HepG2 (cell line): ENCODE data around the gene ZNF556. TPM values are rescaled to one million over a fixed set of nuclear protein-coding genes. Genes with fewer than 3 reads are reported as not detected.

Source experiments
- ATAC-seq: fragments of 200-7000 bp; cut with Tn5 transposase; 3 replicates; pipeline ENCODE4 v1.9.1; 2020; ENCODE audit warnings: mild to moderate bottlenecking, moderate library complexity
- BruUV-seq: library from RNA; stranded (reverse); fragments of 400-500 nt; replicated peaks from 2 replicates; lab custom pipeline; 2021; lab: Mats Ljungman, UMichigan
- CTCF ChIA-PET: fragments of 300-600 bp; formaldehyde crosslinking; extraction: SDS; loops from one replicate; lab custom pipeline; 2021; ENCODE audit warnings: low total read pairs, inconsistent platforms, low intra/inter-chr PET ratio; lab: Yijun Ruan, JAX
- POLR2A ChIA-PET: fragments of 350-600 bp; sonication (Branson Sonifier 250); formaldehyde crosslinking; loops from one replicate; lab custom pipeline; 2020; ENCODE audit warnings: antibody characterized with exemption, inconsistent platforms; lab: Yijun Ruan, JAX
- DNase-seq: peaks from one replicate; pipeline ENCODE4 v3.0.0-alpha.2; 2015; ENCODE audit warnings: low spot score
- FAIRE-seq: peaks from 3 replicates; lab custom pipeline; 2011; peaks lifted over from hg19 to GRCh38; lab: Jason Lieb, UNC
- H2AFZ ChIP-seq: one replicate; pipeline ENCODE4 v1.6.1; 2011; ENCODE audit warnings: low read length, inconsistent platforms
- H3K27ac ChIP-seq: fragments of 300-600 bp; 3 replicates; pipeline ENCODE4 v1.8.0; 2011; ENCODE audit warnings: mixed run types, mild to moderate bottlenecking, mixed read lengths, low read length, inconsistent platforms; ENCODE audit not compliant: insufficient read depth; ENCODE audit errors: extremely low read length
- H3K27me3 ChIP-seq, 2 experiments: fragments of 200-600 bp in 1 of 2; 2 replicates in 1 of 2; 3 replicates in 1 of 2; pipeline versions ENCODE4 v1.6.0 to v1.8.0; 2011; ENCODE audit warnings: low read length in 2 of 2, mild to moderate bottlenecking in 2 of 2, moderate library complexity in 2 of 2, inconsistent platforms in 1 of 2; ENCODE audit not compliant: insufficient read depth in 2 of 2, control insufficient read depth in 1 of 2
- H3K36me3 ChIP-seq, 2 experiments: fragments of 200-600 bp in 1 of 2; replicated peaks in 1 of 2; 2 replicates in 1 of 2; 3 replicates in 1 of 2; pipeline versions ENCODE4 v1.5.1 to v1.8.0; 2011; ENCODE audit warnings: low read length in 2 of 2, inconsistent platforms in 1 of 2; ENCODE audit not compliant: insufficient read depth in 2 of 2, control insufficient read depth in 1 of 2
- H3K4me1 ChIP-seq: 2 replicates; pipeline ENCODE4 v1.5.1; 2012; ENCODE audit warnings: low read length, inconsistent platforms; ENCODE audit not compliant: insufficient read depth
- H3K4me2 ChIP-seq: 2 replicates; pipeline ENCODE4 v1.6.0; 2011; ENCODE audit warnings: low read depth, low read length, inconsistent platforms
- H3K4me3 ChIP-seq, 3 experiments: fragments of 200-600 bp in 1 of 3; sonication (generic), shearing (Covaris generic) in 1 of 3; replicated peaks in 1 of 3; 2 replicates each; pipeline ENCODE4 v1.5.1; 2011 to 2016; ENCODE audit warnings: low read length in 3 of 3, inconsistent platforms in 2 of 3, low read depth in 2 of 3, mild to moderate bottlenecking in 2 of 3, control low read depth in 1 of 3, mixed read lengths in 1 of 3; ENCODE audit not compliant: insufficient read depth in 1 of 3
- H3K79me2 ChIP-seq: one replicate; pipeline ENCODE4 v1.6.1; 2011; ENCODE audit warnings: low read length, inconsistent platforms; ENCODE audit not compliant: insufficient read depth
- H3K9ac ChIP-seq: 2 replicates; pipeline ENCODE4 v1.6.0; 2011; ENCODE audit warnings: mild to moderate bottlenecking, low read depth, low read length, inconsistent platforms; ENCODE audit not compliant: insufficient read depth
- H3K9me3 ChIP-seq: 2 replicates; pipeline ENCODE4 v1.5.1; 2012; ENCODE audit warnings: mild to moderate bottlenecking, low read length
- H4K20me1 ChIP-seq: 2 replicates; pipeline ENCODE4 v1.6.0; 2011; ENCODE audit warnings: inconsistent platforms, mild to moderate bottlenecking, low read length, moderate library complexity; ENCODE audit not compliant: insufficient read depth
- EHMT2 ChIP-seq: fragments of 200-600 bp; sonication (generic); IDR thresholded peaks from 2 replicates; pipeline ENCODE4 v1.7.0; 2017; ENCODE audit warnings: antibody characterized with exemption, low read depth, low read length, borderline replicate concordance
- IRF2 ChIP-seq: IDR thresholded peaks from 2 replicates; pipeline ENCODE4 v1.6.1; 2018; ENCODE audit warnings: missing genetic modification reagents, missing compliant biosample characterization
- MED13 ChIP-seq: sonication (generic); formaldehyde crosslinking; IDR thresholded peaks from 2 replicates; pipeline ENCODE4 v1.5.0; 2020; ENCODE audit warnings: missing genetic modification reagents
- MIXL1 ChIP-seq: IDR thresholded peaks from 2 replicates; pipeline ENCODE4 v1.6.1; 2016
- NFE2 ChIP-seq: sonication (generic); formaldehyde crosslinking; IDR thresholded peaks from 2 replicates; pipeline ENCODE4 v1.4.0; 2020; ENCODE audit warnings: missing genetic modification reagents
- ZBTB21 ChIP-seq: sonication (generic); formaldehyde crosslinking; IDR thresholded peaks from 2 replicates; pipeline ENCODE4 v1.4.0; 2020; ENCODE audit warnings: missing genetic modification reagents
- ZNF468 ChIP-seq: sonication (generic); formaldehyde crosslinking; IDR thresholded peaks from 2 replicates; pipeline ENCODE4 v1.8.0; 2022; ENCODE audit warnings: mild to moderate bottlenecking, moderate library complexity, missing genetic modification reagents
- ZNF510 ChIP-seq: sonication (generic); formaldehyde crosslinking; IDR thresholded peaks from 2 replicates; pipeline ENCODE4 v1.4.0; 2020; ENCODE audit warnings: low read depth, mild to moderate bottlenecking, missing genetic modification reagents
- ZNF619 ChIP-seq: sonication (generic); formaldehyde crosslinking; IDR thresholded peaks from 2 replicates; pipeline ENCODE4 v1.4.0; 2020; ENCODE audit warnings: mild to moderate bottlenecking, missing genetic modification reagents
- ZNF788 ChIP-seq: sonication (generic); formaldehyde crosslinking; IDR thresholded peaks from 2 replicates; pipeline ENCODE4 v1.5.0; 2020; ENCODE audit warnings: mild to moderate bottlenecking, missing genetic modification reagents, borderline replicate concordance
- WGBS: methylation state at CpG from one replicate; pipeline ENCODE4 v1.1.6; 2017; ENCODE audit warnings: low lambda C conversion rate; 5-methylcytosine and 5-hydroxymethylcytosine counted together
- in situ Hi-C: cut with HindIII; loops from 2 replicates; pipeline ENCODE4 v1.10.0; 2017; ENCODE audit warnings: low pct_unique_long_range_greater_than_20kb; ENCODE audit not compliant: extremely low pct_ligation_motif_present
- intact Hi-C: fragments of 100-400 bp; cut with micrococcal nuclease; formaldehyde crosslinking; loops from one replicate; pipeline ENCODE4 v1.10.0; 2022; ENCODE audit not compliant: unreplicated experiment
- polyA plus RNA-seq, 8 experiments: library from polyadenylated mRNA; depleted of rRNA in 3 of 8; stranded (reverse) in 7 of 8; unstranded in 1 of 8; fragments of >200 nt; fragmentation: Illumina TruSeq in 4 of 8; extraction: Trizol in 4 of 8; gene quantifications; 2 replicates each; pipeline versions ENCODE4 v1.2.1 to v1.2.3, GENCODE V29; 2011 to 2016; ENCODE audit warnings: low read depth in 4 of 8, missing spikeins in 1 of 8, mixed read lengths in 1 of 8; ENCODE audit not compliant: insufficient read depth in 1 of 8
- total RNA-seq, 5 experiments: library from RNA; depleted of rRNA; stranded (reverse); fragments of >200 nt; fragmentation: Illumina TruSeq; extraction: Trizol; gene quantifications; 2 replicates each; pipeline ENCODE4 v1.2.3, GENCODE V29; 2016; ENCODE audit warnings: low read depth in 1 of 5
- TF ChIP-seq, protein P1 (sequence below): sonication (generic); formaldehyde crosslinking; conservative IDR thresholded peaks from 2 replicates; pipeline ENCODE4 v1.4.0; 2020; ENCODE audit warnings: missing genetic modification reagents
- TF ChIP-seq, protein P2 (sequence below): sonication (generic); formaldehyde crosslinking; IDR thresholded peaks from 2 replicates; pipeline ENCODE4 v1.5.0; 2020; ENCODE audit warnings: missing genetic modification reagents, mild to moderate bottlenecking, borderline replicate concordance
- TF ChIP-seq, protein P3 (sequence below): sonication (generic); formaldehyde crosslinking; IDR thresholded peaks from 2 replicates; pipeline ENCODE4 v1.5.0; 2020; ENCODE audit warnings: missing genetic modification reagents
- TF ChIP-seq, protein P4 (sequence below): sonication (generic); formaldehyde crosslinking; IDR thresholded peaks from 2 replicates; pipeline ENCODE4 v1.4.0; 2020; ENCODE audit warnings: missing genetic modification reagents
- TF ChIP-seq, protein P5 (sequence below): sonication (generic); formaldehyde crosslinking; IDR thresholded peaks from 2 replicates; pipeline ENCODE4 v1.4.0; 2020; ENCODE audit warnings: missing genetic modification reagents, mild to moderate bottlenecking, borderline replicate concordance

ZNF556 gene
- total and polyA plus RNA-seq, 2 of the 13 experiments (the other 11 are each of a cell fraction or from before 2014, with no cell fraction given), result 4.2 to 28.6 TPM

DNA sequence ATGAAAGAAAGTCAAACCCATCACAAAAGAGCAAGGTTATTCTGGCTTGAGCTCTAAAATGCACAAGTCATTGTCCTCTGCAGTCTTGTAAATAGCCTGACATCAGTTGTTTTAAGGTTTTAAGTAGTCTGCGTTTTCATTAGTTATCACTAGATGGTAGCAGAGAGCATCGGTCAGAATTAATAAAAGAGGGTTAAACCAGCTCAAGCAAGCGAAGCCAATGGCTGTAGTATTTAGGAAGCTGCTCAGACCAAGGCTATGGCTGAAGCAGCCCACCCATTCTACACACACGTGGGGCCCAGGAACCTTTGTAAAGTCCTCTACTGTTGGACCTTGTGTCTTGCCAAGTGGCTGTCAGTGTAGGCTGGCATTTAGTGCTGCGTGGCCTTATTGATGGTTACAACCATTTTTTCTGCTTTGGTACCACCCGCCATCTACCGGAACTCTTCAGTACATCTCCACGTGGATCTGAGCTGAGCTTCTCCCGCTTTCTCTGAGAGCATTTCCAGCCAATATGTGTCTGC lies 20.3 kb downstream of the ZNF556 start:
- Histone ChIP-seq H3K9me3 (no peaks in the 10 kb centered on the region), H4K20me1 (no peaks in the 10 kb centered on the region), H3K4me3 (no peak overlapping the region; a peak in 1 of 6 replicates), H3K27me3 (no peaks in the 10 kb centered on the region), H3K36me3 (no peaks in the 10 kb centered on the region), H3K9ac (no peak overlapping the region), H3K79me2 (no peaks in the 10 kb centered on the region), H3K27ac (no peak overlapping the region), H2AFZ (no peak overlapping the region), H3K4me1 (peaks cover 14% of the 10 kb centered on the region), H3K4me2 (peak overlapping the region; percentile 59)
- ChIA-PET POLR2A (interaction anchor here (1.0 to 3.0 kb wide), 7 partner anchors 13 to 66 kb away, joined by 3 to 20 read pairs (median 10); partner anchors contain the start of genes ZNF556 and ZNF57), CTCF (interaction anchor here (1.3 to 1.6 kb wide), 2 partner anchors 63 to 239 kb away, joined by 4 to 7 read pairs; no protein-coding TSS in a partner anchor)
- 17% methylated on average over 9 of the region's 9 CpGs for WGBS
- intact Hi-C loops, result loop anchor here (1.0 kb wide), 1 partner anchor 56 kb away; no protein-coding TSS in a partner anchor
- FAIRE-seq, result peak; percentile 64
- in situ Hi-C loops, result loop anchor here (10.0 kb wide), 1 partner anchor 233 kb away; no protein-coding TSS in a partner anchor
- no TSS peak for BruUV-seq
- peak; percentile 76 for DNase-seq
- ATAC-seq, result peak; percentile 69
- TF ChIP-seq MED13 (CRISPR knock-in tag), result no peak
- TF ChIP-seq, protein P1, sequence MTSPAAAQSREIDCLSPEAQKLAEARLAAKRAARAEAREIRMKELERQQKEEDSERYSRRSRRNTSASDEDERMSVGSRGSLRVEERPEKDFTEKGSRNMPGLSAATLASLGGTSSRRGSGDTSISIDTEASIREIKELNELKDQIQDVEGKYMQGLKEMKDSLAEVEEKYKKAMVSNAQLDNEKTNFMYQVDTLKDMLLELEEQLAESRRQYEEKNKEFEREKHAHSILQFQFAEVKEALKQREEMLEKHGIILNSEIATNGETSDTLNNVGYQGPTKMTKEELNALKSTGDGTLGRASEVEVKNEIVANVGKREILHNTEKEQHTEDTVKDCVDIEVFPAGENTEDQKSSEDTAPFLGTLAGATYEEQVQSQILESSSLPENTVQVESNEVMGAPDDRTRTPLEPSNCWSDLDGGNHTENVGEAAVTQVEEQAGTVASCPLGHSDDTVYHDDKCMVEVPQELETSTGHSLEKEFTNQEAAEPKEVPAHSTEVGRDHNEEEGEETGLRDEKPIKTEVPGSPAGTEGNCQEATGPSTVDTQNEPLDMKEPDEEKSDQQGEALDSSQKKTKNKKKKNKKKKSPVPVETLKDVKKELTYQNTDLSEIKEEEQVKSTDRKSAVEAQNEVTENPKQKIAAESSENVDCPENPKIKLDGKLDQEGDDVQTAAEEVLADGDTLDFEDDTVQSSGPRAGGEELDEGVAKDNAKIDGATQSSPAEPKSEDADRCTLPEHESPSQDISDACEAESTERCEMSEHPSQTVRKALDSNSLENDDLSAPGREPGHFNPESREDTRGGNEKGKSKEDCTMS (CRISPR knock-in tag), result no peak
- TF ChIP-seq ZBTB21 (CRISPR knock-in tag), result no peak
- TF ChIP-seq, protein P2, sequence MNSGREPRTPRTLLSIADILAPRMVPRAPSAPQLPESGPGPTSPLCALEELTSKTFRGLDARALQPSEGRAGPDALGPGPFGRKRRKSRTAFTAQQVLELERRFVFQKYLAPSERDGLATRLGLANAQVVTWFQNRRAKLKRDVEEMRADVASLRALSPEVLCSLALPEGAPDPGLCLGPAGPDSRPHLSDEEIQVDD (CRISPR knock-in tag), result no peak
- no peak for TF ChIP-seq ZNF468 (CRISPR knock-in tag)
- peak; percentile 54; the same call in 1 of the 2 replicates for TF ChIP-seq EHMT2
- peak; percentile 54; the same call in 1 of the 2 replicates for TF ChIP-seq MIXL1 (CRISPR knock-in tag)
- TF ChIP-seq NFE2 (CRISPR knock-in tag), result no peak
- TF ChIP-seq ZNF788 (CRISPR knock-in tag), result no peak
- no peak for TF ChIP-seq ZNF510
- TF ChIP-seq, protein P3, sequence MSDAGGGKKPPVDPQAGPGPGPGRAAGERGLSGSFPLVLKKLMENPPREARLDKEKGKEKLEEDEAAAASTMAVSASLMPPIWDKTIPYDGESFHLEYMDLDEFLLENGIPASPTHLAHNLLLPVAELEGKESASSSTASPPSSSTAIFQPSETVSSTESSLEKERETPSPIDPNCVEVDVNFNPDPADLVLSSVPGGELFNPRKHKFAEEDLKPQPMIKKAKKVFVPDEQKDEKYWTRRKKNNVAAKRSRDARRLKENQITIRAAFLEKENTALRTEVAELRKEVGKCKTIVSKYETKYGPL (CRISPR knock-in tag), result no peak
- TF ChIP-seq, protein P4, sequence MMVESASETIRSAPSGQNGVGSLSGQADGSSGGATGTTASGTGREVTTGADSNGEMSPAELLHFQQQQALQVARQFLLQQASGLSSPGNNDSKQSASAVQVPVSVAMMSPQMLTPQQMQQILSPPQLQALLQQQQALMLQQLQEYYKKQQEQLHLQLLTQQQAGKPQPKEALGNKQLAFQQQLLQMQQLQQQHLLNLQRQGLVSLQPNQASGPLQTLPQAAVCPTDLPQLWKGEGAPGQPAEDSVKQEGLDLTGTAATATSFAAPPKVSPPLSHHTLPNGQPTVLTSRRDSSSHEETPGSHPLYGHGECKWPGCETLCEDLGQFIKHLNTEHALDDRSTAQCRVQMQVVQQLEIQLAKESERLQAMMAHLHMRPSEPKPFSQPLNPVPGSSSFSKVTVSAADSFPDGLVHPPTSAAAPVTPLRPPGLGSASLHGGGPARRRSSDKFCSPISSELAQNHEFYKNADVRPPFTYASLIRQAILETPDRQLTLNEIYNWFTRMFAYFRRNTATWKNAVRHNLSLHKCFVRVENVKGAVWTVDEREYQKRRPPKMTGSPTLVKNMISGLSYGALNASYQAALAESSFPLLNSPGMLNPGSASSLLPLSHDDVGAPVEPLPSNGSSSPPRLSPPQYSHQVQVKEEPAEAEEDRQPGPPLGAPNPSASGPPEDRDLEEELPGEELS (CRISPR knock-in tag), result no peak
- TF ChIP-seq, protein P5, sequence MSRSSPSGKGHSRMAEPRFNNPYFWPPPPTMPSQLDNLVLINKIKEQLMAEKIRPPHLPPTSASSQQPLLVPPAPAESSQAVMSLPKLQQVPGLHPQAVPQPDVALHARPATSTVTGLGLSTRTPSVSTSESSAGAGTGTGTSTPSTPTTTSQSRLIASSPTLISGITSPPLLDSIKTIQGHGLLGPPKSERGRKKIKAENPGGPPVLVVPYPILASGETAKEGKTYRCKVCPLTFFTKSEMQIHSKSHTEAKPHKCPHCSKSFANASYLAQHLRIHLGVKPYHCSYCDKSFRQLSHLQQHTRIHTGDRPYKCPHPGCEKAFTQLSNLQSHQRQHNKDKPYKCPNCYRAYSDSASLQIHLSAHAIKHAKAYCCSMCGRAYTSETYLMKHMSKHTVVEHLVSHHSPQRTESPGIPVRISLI (CRISPR knock-in tag), result peak; percentile 31; the same call in 1 of the 2 replicates
- TF ChIP-seq IRF2 (CRISPR knock-in tag), result peak; percentile 17; the same call in 1 of the 2 replicates
- TF ChIP-seq ZNF619 (CRISPR knock-in tag), result no peak
